ENCODE results near the gene STARD13.
"Not testable (repeated sequence)": the region's sequence is repeated elsewhere in the genome, so short reads cannot be mapped to it uniquely, and the experiment has no call there.

Gene STARD13

GRCh38 chr13:33242984-33243617, 42.5 kb downstream of the STARD13 start:
- no peak overlapping the region for H3K4me3 Mint-ChIP-seq
- no peaks in the 10 kb centered on the region for H3K4me1 Mint-ChIP-seq (ENCODE audit: low read depth)
- H3K9me3 Mint-ChIP-seq = peaks cover 4% of the 10 kb centered on the region
- no peaks in the 10 kb centered on the region for H3K36me3 Mint-ChIP-seq (ENCODE audit: low read depth)
- H3K27me3 Mint-ChIP-seq (ENCODE audit: low read depth) = peaks cover 15% of the 10 kb centered on the region
- H3K27ac Mint-ChIP-seq = no peak overlapping the region

GRCh38 chr13:33242372-33242771, 43.2 kb downstream of the STARD13 start:
- not testable (repeated sequence) for H3K27ac Mint-ChIP-seq; H3K9me3 Mint-ChIP-seq; H3K4me3 Mint-ChIP-seq; H3K36me3 Mint-ChIP-seq (ENCODE audit: low read depth); H3K4me1 Mint-ChIP-seq (ENCODE audit: low read depth)
- peaks cover 16% of the 10 kb centered on the region for H3K27me3 Mint-ChIP-seq (ENCODE audit: low read depth)

GRCh38 chr13:33236021-33236420, 49.5 kb downstream of the STARD13 start:
- no peak overlapping the region for H3K27ac Mint-ChIP-seq
- no peak overlapping the region for H3K4me3 Mint-ChIP-seq
- H3K9me3 Mint-ChIP-seq = peaks cover 4% of the 10 kb centered on the region
- no peaks in the 10 kb centered on the region for H3K4me1 Mint-ChIP-seq (ENCODE audit: low read depth)
- no peaks in the 10 kb centered on the region for H3K36me3 Mint-ChIP-seq (ENCODE audit: low read depth)
- peaks cover 16% of the 10 kb centered on the region for H3K27me3 Mint-ChIP-seq (ENCODE audit: low read depth)

GRCh38 chr13:33235564-33235963, 50.0 kb downstream of the STARD13 start:
- peaks cover 16% of the 10 kb centered on the region for H3K27me3 Mint-ChIP-seq (ENCODE audit: low read depth)
- H3K4me3 Mint-ChIP-seq = no peak overlapping the region
- H3K36me3 Mint-ChIP-seq (ENCODE audit: low read depth) = no peaks in the 10 kb centered on the region
- no peak overlapping the region for H3K27ac Mint-ChIP-seq
- H3K9me3 Mint-ChIP-seq = peaks cover 4% of the 10 kb centered on the region
- H3K4me1 Mint-ChIP-seq (ENCODE audit: low read depth) = no peaks in the 10 kb centered on the region

GRCh38 chr13:33235078-33235477, 50.5 kb downstream of the STARD13 start:
- no peaks in the 10 kb centered on the region for H3K4me1 Mint-ChIP-seq (ENCODE audit: low read depth)
- no peaks in the 10 kb centered on the region for H3K36me3 Mint-ChIP-seq (ENCODE audit: low read depth)
- no peak overlapping the region for H3K27ac Mint-ChIP-seq
- peaks cover 4% of the 10 kb centered on the region for H3K9me3 Mint-ChIP-seq
- H3K27me3 Mint-ChIP-seq (ENCODE audit: low read depth) = peaks cover 15% of the 10 kb centered on the region
- no peak overlapping the region for H3K4me3 Mint-ChIP-seq

- Mint-ChIP-seq H3K36me3 (ENCODE audit: low read depth) (no peaks in the 10 kb centered on the region), H3K27ac (no peak overlapping the region), H3K27me3 (ENCODE audit: low read depth) (peaks cover 10% of the 10 kb centered on the region), H3K4me3 (no peak overlapping the region), H3K9me3 (peaks cover 4% of the 10 kb centered on the region), H3K4me1 (ENCODE audit: low read depth) (peaks cover 3% of the 10 kb centered on the region)
Observed at GRCh38 chr13:33233547-33233946, 52.0 kb downstream of the STARD13 start.

- Mint-ChIP-seq H3K4me3 (no peak overlapping the region), H3K4me1 (ENCODE audit: low read depth) (peaks cover 3% of the 10 kb centered on the region), H3K27me3 (ENCODE audit: low read depth) (peaks cover 5% of the 10 kb centered on the region), H3K27ac (no peak overlapping the region), H3K36me3 (ENCODE audit: low read depth) (no peaks in the 10 kb centered on the region), H3K9me3 (peaks cover 4% of the 10 kb centered on the region)
Observed at GRCh38 chr13:33232883-33233282, 52.7 kb downstream of the STARD13 start.

- Mint-ChIP-seq H3K36me3 (ENCODE audit: low read depth) (no peaks in the 10 kb centered on the region), H3K27me3 (ENCODE audit: low read depth) (no peaks in the 10 kb centered on the region), H3K9me3 (peaks cover 4% of the 10 kb centered on the region), H3K4me1 (ENCODE audit: low read depth) (peaks cover 3% of the 10 kb centered on the region), H3K27ac (no peak overlapping the region), H3K4me3 (no peak overlapping the region)
Observed at GRCh38 chr13:33231339-33231738, 54.2 kb downstream of the STARD13 start.

GRCh38 chr13:33230178-33230881, 55.2 kb downstream of the STARD13 start:
- Mint-ChIP-seq H3K27me3 (ENCODE audit: low read depth) (no peaks in the 10 kb centered on the region), H3K4me3 (no peak overlapping the region), H3K9me3 (peaks cover 4% of the 10 kb centered on the region), H3K4me1 (ENCODE audit: low read depth) (peaks cover 3% of the 10 kb centered on the region), H3K27ac (no peak overlapping the region), H3K36me3 (ENCODE audit: low read depth) (no peaks in the 10 kb centered on the region)

- H3K9me3 Mint-ChIP-seq = peaks cover 6% of the 10 kb centered on the region
- peaks cover 3% of the 10 kb centered on the region for H3K4me1 Mint-ChIP-seq (ENCODE audit: low read depth)
- no peak overlapping the region for H3K4me3 Mint-ChIP-seq
- H3K27ac Mint-ChIP-seq = no peak overlapping the region
- H3K27me3 Mint-ChIP-seq (ENCODE audit: low read depth) = no peaks in the 10 kb centered on the region
- no peaks in the 10 kb centered on the region for H3K36me3 Mint-ChIP-seq (ENCODE audit: low read depth)
Observed at GRCh38 chr13:33229446-33230177, 55.9 kb downstream of the STARD13 start.

- Mint-ChIP-seq H3K36me3 (ENCODE audit: low read depth) (no peaks in the 10 kb centered on the region), H3K4me3 (no peak overlapping the region), H3K27me3 (ENCODE audit: low read depth) (no peaks in the 10 kb centered on the region), H3K4me1 (ENCODE audit: low read depth) (peaks cover 3% of the 10 kb centered on the region), H3K27ac (no peak overlapping the region), H3K9me3 (peaks cover 13% of the 10 kb centered on the region)
Observed at GRCh38 chr13:33228648-33229445, 56.7 kb downstream of the STARD13 start.

- Mint-ChIP-seq H3K4me3 (no peak overlapping the region), H3K36me3 (ENCODE audit: low read depth) (no peaks in the 10 kb centered on the region), H3K27me3 (ENCODE audit: low read depth) (no peaks in the 10 kb centered on the region), H3K9me3 (peaks cover 15% of the 10 kb centered on the region), H3K27ac (no peak overlapping the region), H3K4me1 (ENCODE audit: low read depth) (peaks cover 3% of the 10 kb centered on the region)
Observed at GRCh38 chr13:33227927-33228647, 57.5 kb downstream of the STARD13 start.

GRCh38 chr13:33224686-33225085, 60.9 kb downstream of the STARD13 start:
- H3K36me3 Mint-ChIP-seq (ENCODE audit: low read depth) = no peaks in the 10 kb centered on the region
- H3K9me3 Mint-ChIP-seq = peaks cover 10% of the 10 kb centered on the region
- H3K27ac Mint-ChIP-seq = no peak overlapping the region
- peaks cover 3% of the 10 kb centered on the region for H3K4me1 Mint-ChIP-seq (ENCODE audit: low read depth)
- no peak overlapping the region for H3K4me3 Mint-ChIP-seq
- H3K27me3 Mint-ChIP-seq (ENCODE audit: low read depth) = no peaks in the 10 kb centered on the region

- no peaks in the 10 kb centered on the region for H3K36me3 Mint-ChIP-seq (ENCODE audit: low read depth)
- peaks cover 10% of the 10 kb centered on the region for H3K9me3 Mint-ChIP-seq
- H3K27ac Mint-ChIP-seq = no peak overlapping the region
- peaks cover 3% of the 10 kb centered on the region for H3K4me1 Mint-ChIP-seq (ENCODE audit: low read depth)
- no peaks in the 10 kb centered on the region for H3K27me3 Mint-ChIP-seq (ENCODE audit: low read depth)
- no peak overlapping the region for H3K4me3 Mint-ChIP-seq
Observed at GRCh38 chr13:33224191-33224590, 61.4 kb downstream of the STARD13 start.

Measured in T-helper 1 cell treated with Interleukin-12 subunit alpha and Interleukin-12 subunit beta and Interleukin-4 antibody, amounts not matched to agents 30 μg/mL and 1 μg/mL, for 36 hours (primary cell).